CD4-positive, CD25-positive, alpha-beta regulatory T cell (primary cell): ENCODE data around the gene KHK. TPM values are rescaled to one million over a fixed set of nuclear protein-coding genes. Genes with fewer than 3 reads are reported as not detected.
"Not testable (repeated sequence)": the region's sequence is repeated elsewhere in the genome, so short reads cannot be mapped to it uniquely, and the experiment has no call there.

Source experiments
- ATAC-seq, 2 donors: fragments of 150-1000 bp; cut with Tn5 transposase; one replicate each; pipeline ENCODE4 v1.10.0; 2021; ENCODE audit warnings: low read depth in 2 of 2, moderate number of reproducible peaks in 2 of 2, moderate library complexity in 1 of 2
- DNase-seq, 3 donors: peaks; one replicate each; pipeline versions ENCODE4 v3.0.0 to v3.0.0-alpha.2; 2012 to 2022; ENCODE audit warnings: mixed read lengths in 1 of 3
- H3K27ac ChIP-seq: one replicate; pipeline ENCODE4 v1.7.0; 2013; ENCODE audit warnings: mild to moderate bottlenecking, low read length; ENCODE audit not compliant: insufficient read depth, poor library complexity, severe bottlenecking
- H3K27me3 ChIP-seq: one replicate; pipeline ENCODE4 v1.7.0; 2013; ENCODE audit warnings: low read length; ENCODE audit not compliant: control insufficient read depth, insufficient read depth
- H3K36me3 ChIP-seq: one replicate; pipeline ENCODE4 v1.7.0; 2013; ENCODE audit warnings: mild to moderate bottlenecking, low read length, moderate library complexity; ENCODE audit not compliant: control insufficient read depth, insufficient read depth
- H3K4me1 ChIP-seq: 2 replicates; pipeline ENCODE4 v1.7.0; 2013; ENCODE audit warnings: mild to moderate bottlenecking, low read length; ENCODE audit not compliant: insufficient read depth, control insufficient read depth, poor library complexity, severe bottlenecking
- H3K4me3 ChIP-seq: one replicate; pipeline ENCODE4 v1.7.0; 2013; ENCODE audit warnings: low read depth, mild to moderate bottlenecking, low read length, moderate library complexity
- H3K9me3 ChIP-seq, 2 experiments: 1 replicate in 1 of 2; 2 replicates in 1 of 2; pipeline ENCODE4 v1.7.0; 2013; ENCODE audit warnings: low read length in 2 of 2, mild to moderate bottlenecking in 1 of 2, moderate library complexity in 1 of 2; ENCODE audit not compliant: control insufficient read depth in 2 of 2
- H3K27ac Mint-ChIP-seq, 3 donors: one replicate each; pipeline ENCODE4 v1.8.0; 2020 to 2022; ENCODE audit warnings: mild to moderate bottlenecking in 3 of 3, mixed read lengths in 3 of 3, moderate library complexity in 2 of 3
- H3K27me3 Mint-ChIP-seq: one replicate; pipeline ENCODE4 v1.8.0; 2022; ENCODE audit warnings: mild to moderate bottlenecking, mixed read lengths
- H3K36me3 Mint-ChIP-seq: one replicate; pipeline ENCODE4 v1.8.0; 2020; ENCODE audit warnings: mixed read lengths
- H3K4me1 Mint-ChIP-seq, 4 donors: one replicate each; pipeline ENCODE4 v1.8.0; 2020 to 2022; ENCODE audit warnings: mixed read lengths in 4 of 4, mild to moderate bottlenecking in 1 of 4
- H3K4me3 Mint-ChIP-seq, 4 donors: one replicate each; pipeline ENCODE4 v1.8.0; 2020 to 2022; ENCODE audit warnings: mild to moderate bottlenecking in 4 of 4, mixed read lengths in 4 of 4, moderate library complexity in 3 of 4
- H3K9me3 Mint-ChIP-seq, 7 donors: one replicate each; pipeline ENCODE4 v1.8.0; 2020 to 2022; ENCODE audit warnings: mixed read lengths in 7 of 7, mild to moderate bottlenecking in 3 of 7, moderate library complexity in 2 of 7
- polyA plus RNA-seq, 4 donors: library from polyadenylated mRNA; unstranded; fragments of 300-500 nt; fragmentation: Illumina TruSeq; gene quantifications; one replicate each; pipeline ENCODE4 v1.2.3, GENCODE V29; 2021
- total RNA-seq: library from RNA; stranded (reverse); gene quantifications from one replicate; pipeline ENCODE4 v1.2.3, GENCODE V29; 2022

KHK gene
- total and polyA plus RNA-seq, 5 donors from 2014 or later, result 3.4 to 6.6 (median 5.9) TPM

DNA sequence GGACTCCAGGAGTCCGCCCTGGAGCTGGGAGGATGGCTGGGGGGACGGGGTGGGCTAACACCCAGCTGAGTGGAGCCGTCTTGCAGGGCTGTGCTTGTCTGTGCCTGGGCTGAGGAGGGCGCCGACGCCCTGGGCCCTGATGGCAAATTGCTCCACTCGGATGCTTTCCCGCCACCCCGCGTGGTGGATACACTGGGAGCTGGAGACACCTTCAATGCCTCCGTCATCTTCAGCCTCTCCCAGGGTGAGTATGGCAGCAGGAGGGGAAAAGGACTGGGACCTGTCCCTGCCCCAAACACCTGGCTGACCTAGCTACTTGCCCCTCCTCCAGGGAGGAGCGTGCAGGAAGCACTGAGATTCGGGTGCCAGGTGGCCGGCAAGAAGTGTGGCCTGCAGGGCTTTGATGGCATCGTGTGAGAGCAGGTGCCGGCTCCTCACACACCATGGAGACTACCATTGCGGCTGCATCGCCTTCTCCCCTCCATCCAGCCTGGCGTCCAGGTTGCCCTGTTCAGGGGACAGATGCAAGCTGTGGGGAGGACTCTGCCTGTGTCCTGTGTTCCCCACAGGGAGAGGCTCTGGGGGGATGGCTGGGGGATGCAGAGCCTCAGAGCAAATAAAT is 12.9 kb downstream of the KHK start:
- Mint-ChIP-seq H3K4me1 (peaks cover 0 to 19% (median 9%) of the 10 kb centered on the region in 4 donors), H3K27me3 (no peaks in the 10 kb centered on the region), H3K4me3 (no peak overlapping the region), H3K36me3 (peaks cover 5% of the 10 kb centered on the region), H3K9me3 (peaks cover 0 to under 1% (median 0%) of the 10 kb centered on the region in 7 donors), H3K27ac (no peak overlapping the region)
- ATAC-seq (no peak), DNase-seq (no peak)
- no peaks in the 10 kb centered on the region for H3K27me3 ChIP-seq
- no peaks in the 10 kb centered on the region for H3K36me3 ChIP-seq
- peaks cover 6% of the 10 kb centered on the region for H3K4me1 ChIP-seq
- no peak overlapping the region for H3K27ac ChIP-seq
- H3K9me3 ChIP-seq, result no peaks in the 10 kb centered on the region
- H3K4me3 ChIP-seq, result no peak overlapping the region

DNA sequence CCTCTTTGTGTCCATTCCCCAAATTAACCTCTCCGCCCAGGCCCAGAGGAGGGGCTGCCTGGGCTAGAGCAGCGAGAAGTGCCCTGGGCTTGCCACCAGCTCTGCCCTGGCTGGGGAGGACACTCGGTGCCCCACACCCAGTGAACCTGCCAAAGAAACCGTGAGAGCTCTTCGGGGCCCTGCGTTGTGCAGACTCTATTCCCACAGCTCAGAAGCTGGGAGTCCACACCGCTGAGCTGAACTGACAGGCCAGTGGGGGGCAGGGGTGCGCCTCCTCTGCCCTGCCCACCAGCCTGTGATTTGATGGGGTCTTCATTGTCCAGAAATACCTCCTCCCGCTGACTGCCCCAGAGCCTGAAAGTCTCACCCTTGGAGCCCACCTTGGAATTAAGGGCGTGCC is 13.5 kb downstream of the KHK start:
- Histone ChIP-seq H3K4me1 (peaks cover 6% of the 10 kb centered on the region), H3K27ac (no peak overlapping the region), H3K4me3 (no peak overlapping the region), H3K9me3 (no peaks in the 10 kb centered on the region), H3K27me3 (no peaks in the 10 kb centered on the region), H3K36me3 (no peaks in the 10 kb centered on the region)
- Mint-ChIP-seq H3K4me1 (peaks cover 0 to 19% (median 9%) of the 10 kb centered on the region in 4 donors), H3K27ac (no peak overlapping the region), H3K9me3 (peaks cover 0 to 2% (median 0%) of the 10 kb centered on the region in 7 donors), H3K27me3 (no peaks in the 10 kb centered on the region), H3K4me3 (no peak overlapping the region), H3K36me3 (peaks cover 5% of the 10 kb centered on the region)
- ATAC-seq (no peak), DNase-seq (no peak)

DNA sequence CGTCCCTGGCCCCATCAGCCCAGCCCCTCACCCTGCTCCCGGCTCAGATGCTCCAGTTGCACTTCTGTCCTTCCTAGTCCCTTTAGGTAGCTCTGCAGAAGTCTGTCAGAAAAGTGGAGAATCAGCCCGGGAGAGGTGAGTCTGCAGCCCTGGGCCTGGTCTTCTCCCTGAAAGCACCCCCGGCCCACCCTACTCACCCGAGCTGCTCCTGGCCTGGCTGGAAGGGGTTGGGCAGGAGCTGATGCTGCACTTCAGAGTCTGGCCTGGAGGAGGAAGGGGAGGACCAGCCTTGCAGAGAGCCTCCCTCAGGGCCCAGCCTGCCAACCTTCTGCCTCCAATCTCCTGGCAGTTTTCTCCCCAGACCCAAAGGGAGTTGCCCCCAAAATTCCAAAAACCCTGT is 15.8 kb downstream of the KHK start:
- no peak overlapping the region for H3K27ac Mint-ChIP-seq
- H3K9me3 ChIP-seq, result no peaks in the 10 kb centered on the region
- no peak overlapping the region for H3K4me3 Mint-ChIP-seq
- H3K36me3 ChIP-seq, result no peaks in the 10 kb centered on the region
- peaks cover 0 to 2% (median 0%) of the 10 kb centered on the region in 7 donors for H3K9me3 Mint-ChIP-seq
- peaks cover 8% of the 10 kb centered on the region for H3K27me3 Mint-ChIP-seq
- no peaks in the 10 kb centered on the region for H3K27me3 ChIP-seq
- H3K4me1 Mint-ChIP-seq, result peaks cover 0 to 5% (median under 1%) of the 10 kb centered on the region in 4 donors
- DNase-seq (no peak), ATAC-seq (no peak)
- no peak overlapping the region for H3K4me3 ChIP-seq
- no peaks in the 10 kb centered on the region for H3K4me1 ChIP-seq
- no peak overlapping the region for H3K27ac ChIP-seq
- peaks cover 5% of the 10 kb centered on the region for H3K36me3 Mint-ChIP-seq

DNA sequence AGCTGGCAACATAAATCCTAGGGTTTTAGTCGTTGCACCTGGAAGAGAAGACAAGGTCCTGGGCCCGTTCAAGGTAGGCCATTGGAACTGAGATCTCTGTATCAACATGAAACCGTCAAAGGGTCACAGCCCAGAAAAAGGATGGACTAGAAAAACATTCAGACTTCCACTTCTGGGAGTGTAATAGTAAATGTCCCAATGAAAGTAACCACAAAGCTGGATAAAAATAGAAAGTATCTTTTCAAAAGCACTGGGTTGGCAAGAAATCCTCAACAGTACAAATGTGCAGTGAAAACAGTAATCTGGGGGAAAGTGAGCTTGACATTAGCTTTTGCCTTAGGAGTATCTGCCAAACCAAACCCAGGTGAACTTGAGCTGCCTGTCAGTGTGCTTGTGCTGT is 19.4 kb downstream of the KHK start:
- Mint-ChIP-seq H3K4me3 (no peak overlapping the region), H3K4me1 (no peaks in the 10 kb centered on the region), H3K27me3 (peaks cover 16% of the 10 kb centered on the region), H3K27ac (no peak overlapping the region), H3K9me3 (peaks cover 0 to 2% (median 0%) of the 10 kb centered on the region in 7 donors), H3K36me3 (no peaks in the 10 kb centered on the region)
- Histone ChIP-seq H3K4me3 (no peak overlapping the region), H3K27me3 (no peaks in the 10 kb centered on the region), H3K9me3 (no peaks in the 10 kb centered on the region), H3K36me3 (no peaks in the 10 kb centered on the region), H3K4me1 (no peaks in the 10 kb centered on the region), H3K27ac (no peak overlapping the region)
- no peak for DNase-seq
- no peak for ATAC-seq

DNA sequence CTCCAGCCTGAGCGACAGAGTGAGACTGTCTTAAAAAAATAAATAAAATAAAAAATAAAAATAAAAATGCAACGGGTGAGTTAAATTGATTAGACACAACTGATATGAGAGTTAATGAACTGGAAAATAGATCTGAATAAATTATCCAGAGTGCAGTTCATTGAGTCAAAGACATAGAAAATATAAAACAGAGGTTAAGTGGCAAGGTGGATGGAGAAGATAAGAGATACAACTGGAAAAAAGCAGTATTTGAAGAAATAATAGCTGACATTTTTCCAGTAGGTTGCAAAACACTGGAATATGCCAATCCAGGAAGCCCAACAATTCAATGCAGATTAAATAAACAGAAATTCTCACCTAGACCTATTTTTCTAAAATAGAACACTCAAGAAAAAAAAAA is 21.6 kb downstream of the KHK start:
- Mint-ChIP-seq H3K9me3 (peaks cover 0 to 2% (median 0%) of the 10 kb centered on the region in 7 donors), H3K4me1 (no peaks in the 10 kb centered on the region), H3K27me3 (peaks cover 21% of the 10 kb centered on the region), H3K36me3 (no peaks in the 10 kb centered on the region), H3K27ac (peak overlapping the region in 1 of 3 donors; percentile 33), H3K4me3 (no peak overlapping the region)
- H3K36me3 ChIP-seq, result no peaks in the 10 kb centered on the region
- ATAC-seq (no peak), DNase-seq (no peak)
- H3K4me1 ChIP-seq, result no peaks in the 10 kb centered on the region
- no peak overlapping the region for H3K27ac ChIP-seq
- no peak overlapping the region for H3K4me3 ChIP-seq
- H3K27me3 ChIP-seq, result no peaks in the 10 kb centered on the region
- H3K9me3 ChIP-seq, result no peaks in the 10 kb centered on the region

DNA sequence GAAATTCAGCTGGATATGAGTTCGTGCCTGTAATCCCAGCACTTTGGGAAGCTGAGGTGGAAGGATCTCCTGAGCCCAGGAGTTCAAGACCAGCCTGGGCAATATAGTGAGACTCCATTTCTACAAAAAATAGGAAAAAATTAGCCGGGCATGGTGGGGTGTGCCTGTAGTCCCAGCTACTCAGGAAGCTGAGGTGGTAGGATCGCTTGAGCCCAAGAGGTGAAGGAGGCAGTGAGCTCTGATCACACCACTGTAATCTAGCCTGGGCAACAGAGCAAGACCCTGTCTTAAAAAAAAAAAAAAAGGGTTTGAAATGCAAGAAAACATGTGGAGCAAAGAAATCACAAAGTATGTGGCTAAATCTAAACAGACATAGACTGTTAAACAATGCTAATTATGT is 22.5 kb downstream of the KHK start:
- peaks cover 29% of the 10 kb centered on the region for H3K27me3 Mint-ChIP-seq
- no peak overlapping the region for H3K27ac ChIP-seq
- H3K4me1 ChIP-seq, result no peaks in the 10 kb centered on the region
- no peak overlapping the region for H3K4me3 Mint-ChIP-seq
- H3K9me3 ChIP-seq, result no peaks in the 10 kb centered on the region
- no peaks in the 10 kb centered on the region for H3K36me3 Mint-ChIP-seq
- no peak overlapping the region for H3K4me3 ChIP-seq
- no peaks in the 10 kb centered on the region for H3K27me3 ChIP-seq
- H3K9me3 Mint-ChIP-seq, result peaks cover 0 to 2% (median 0%) of the 10 kb centered on the region in 7 donors
- no peak for DNase-seq
- no peaks in the 10 kb centered on the region for H3K4me1 Mint-ChIP-seq
- H3K36me3 ChIP-seq, result no peaks in the 10 kb centered on the region
- no peak for ATAC-seq
- H3K27ac Mint-ChIP-seq, result no peak overlapping the region

DNA sequence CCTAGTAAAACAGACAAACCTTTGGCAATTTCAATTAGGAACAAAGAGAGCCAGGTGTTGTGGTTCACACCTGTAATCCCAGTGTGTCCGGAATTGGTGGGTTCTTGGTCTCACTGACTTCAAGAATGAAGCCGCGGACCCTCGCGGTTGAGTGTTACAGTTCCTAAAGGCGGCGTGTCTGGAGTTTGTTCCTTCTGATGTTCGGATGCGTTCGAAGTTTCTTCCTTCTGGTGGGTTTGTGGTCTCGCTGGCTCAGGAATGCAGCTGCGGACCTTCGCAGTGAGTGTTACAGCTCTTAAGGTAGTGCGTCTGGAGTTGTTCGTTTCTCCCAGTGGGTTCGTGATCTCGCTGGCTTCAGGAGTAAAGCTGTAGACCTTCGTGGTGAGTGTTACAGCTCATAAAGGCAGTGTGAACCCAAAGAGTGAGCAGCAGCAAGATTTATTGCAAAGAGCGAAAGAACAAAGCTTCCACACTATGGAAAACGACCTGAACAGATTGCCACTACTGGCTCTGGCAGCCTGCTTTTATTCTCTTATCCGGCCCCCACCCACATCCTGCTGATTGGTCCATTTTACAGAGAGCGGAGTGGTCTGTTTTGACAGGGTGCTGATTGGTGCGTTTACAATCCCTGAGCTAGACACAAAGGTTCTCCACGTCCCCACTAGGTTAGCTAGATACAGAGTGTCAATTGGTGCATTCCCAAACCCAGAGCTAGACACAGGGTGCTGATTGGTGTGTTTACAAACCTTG is 24.2 kb downstream of the KHK start:
- not testable (repeated sequence) for H3K4me3 Mint-ChIP-seq, H3K27me3 ChIP-seq, H3K27ac Mint-ChIP-seq

More for the DNA sequence above, 24.2 kb downstream of the KHK start:
- H3K4me1 Mint-ChIP-seq, H3K9me3 ChIP-seq, H3K9me3 Mint-ChIP-seq, H3K36me3 Mint-ChIP-seq, H3K4me1 ChIP-seq, DNase-seq, H3K4me3 ChIP-seq, H3K27ac ChIP-seq, H3K36me3 ChIP-seq, ATAC-seq: not testable (repeated sequence)
- H3K27me3 Mint-ChIP-seq, result peaks cover 37% of the 10 kb centered on the region
